HK-2 (cell line): ENCODE data around the gene RNF111.
"Not testable (repeated sequence)": the region's sequence is repeated elsewhere in the genome, so short reads cannot be mapped to it uniquely, and the experiment has no call there.

Source experiments
- DNase-seq: peaks from one replicate; pipeline ENCODE4 v3.0.0-alpha.2; 2018; ENCODE audit not compliant: unreplicated experiment

RNF111 gene

DNA sequence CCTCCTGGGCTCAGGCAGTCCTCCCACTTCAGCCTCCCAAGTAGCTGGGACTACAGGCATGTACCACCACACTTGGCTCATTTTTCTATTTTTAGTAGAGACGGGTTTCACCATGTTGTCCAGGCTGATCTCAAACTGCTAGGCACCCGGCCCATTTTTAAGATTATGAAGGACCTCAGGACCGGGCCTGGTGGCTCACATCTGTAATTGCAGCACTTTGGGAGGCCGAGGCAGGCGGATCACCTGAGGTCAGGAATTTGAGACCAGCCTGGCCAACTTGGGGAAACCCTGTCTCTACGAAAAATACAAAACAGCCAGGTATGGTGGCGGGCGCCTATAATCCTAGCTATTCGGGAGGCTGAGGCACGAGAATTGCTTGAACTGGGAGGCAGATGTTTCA is 12.8 kb downstream of the RNF111 start:
- DNase-seq, result not testable (repeated sequence)

DNA sequence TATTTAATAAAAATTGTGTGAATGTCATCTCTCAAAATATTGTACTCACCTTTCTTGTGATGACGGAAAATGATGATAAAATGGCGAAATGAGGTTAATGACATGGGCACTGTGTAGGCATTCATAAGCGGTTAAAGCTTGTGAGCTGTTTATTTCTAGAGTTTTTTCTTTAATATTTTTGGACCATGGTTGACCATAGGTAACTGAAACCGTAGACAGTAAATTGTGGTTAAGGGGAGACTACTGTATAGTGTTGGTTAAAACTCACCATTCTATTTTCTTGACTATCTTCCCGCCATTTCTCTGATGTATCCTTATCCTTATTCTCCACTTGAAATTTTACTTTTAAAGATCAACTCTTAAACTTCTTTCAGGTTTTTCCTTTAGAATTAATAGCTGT is 14.5 kb downstream of the RNF111 start:
- no peak for DNase-seq

DNA sequence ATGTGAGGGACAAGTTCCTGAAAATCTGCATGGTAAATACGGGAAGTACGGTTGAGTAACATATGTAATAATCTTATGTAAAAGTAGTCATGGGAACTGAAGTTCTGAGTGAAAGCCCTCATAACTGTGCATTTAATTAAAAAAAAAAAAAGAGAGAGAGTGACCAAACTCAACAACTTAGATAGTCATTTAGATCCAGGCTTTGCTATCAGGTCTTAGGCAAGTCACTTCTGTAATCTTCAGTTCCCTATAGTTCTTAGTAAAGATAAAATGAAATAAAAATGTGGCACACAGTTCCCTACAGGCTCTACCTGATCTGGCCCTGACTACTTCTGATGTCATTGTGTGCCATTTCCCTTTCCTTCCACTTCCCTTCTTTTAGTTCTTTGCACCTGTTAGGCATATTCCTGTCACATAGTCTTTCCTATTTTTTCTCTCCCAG is 15.0 kb downstream of the RNF111 start:
- DNase-seq, result no peak

DNA sequence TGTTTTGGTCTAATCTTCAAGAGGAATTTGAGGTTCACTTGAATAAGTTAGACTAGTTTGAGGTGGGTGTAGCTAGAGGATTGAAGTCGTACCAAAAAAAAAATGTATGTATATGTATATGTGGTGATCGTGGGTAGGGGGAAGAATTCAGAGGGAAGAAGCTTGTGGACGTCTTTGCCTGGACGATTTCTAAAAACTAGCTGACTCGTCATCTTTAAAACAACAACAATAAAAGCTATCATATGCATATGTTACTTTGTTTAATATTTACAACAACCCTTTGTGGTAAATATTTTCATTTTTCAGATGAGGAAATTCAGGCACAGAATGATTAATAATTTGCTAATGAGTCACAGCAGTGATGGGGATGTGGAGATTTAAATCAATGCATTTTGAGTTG is 18.1 kb downstream of the RNF111 start:
- DNase-seq, result no peak

GRCh38 chr15:59008086-59008485 is 20.6 kb downstream of the RNF111 start:
- DNase-seq, result no peak

DNA sequence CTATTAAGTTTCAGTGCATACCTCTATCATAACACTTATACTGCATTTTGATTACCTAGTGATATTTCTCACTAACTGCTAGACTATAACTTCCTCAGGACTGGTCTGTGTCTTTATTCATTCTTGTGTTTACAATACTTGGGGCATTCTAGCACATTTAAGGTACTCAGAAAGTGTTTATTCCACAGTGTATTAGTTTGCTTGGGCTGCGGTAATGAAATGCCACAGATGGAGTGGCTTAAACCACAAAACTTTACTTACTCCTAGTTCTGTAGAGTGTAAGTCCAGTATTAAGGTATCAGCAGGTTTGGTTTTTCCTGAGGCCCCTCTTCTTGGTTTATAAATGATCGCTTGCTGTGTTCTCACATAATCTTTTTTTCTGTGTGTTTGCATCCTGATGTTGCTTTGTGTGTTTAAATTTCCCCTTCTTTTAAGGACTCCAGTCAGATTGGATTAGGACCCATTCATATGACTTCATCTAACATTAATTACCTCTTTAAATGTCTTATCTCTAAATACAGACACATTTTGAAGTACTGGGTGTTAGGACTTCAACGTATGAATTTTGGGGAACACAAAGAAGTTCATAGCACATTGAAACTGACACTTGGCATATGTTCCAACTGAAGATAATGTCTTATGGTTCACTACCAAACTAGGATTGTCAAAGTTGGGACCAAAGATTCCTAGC is 23.9 kb downstream of the RNF111 start:
- no peak for DNase-seq

DNA sequence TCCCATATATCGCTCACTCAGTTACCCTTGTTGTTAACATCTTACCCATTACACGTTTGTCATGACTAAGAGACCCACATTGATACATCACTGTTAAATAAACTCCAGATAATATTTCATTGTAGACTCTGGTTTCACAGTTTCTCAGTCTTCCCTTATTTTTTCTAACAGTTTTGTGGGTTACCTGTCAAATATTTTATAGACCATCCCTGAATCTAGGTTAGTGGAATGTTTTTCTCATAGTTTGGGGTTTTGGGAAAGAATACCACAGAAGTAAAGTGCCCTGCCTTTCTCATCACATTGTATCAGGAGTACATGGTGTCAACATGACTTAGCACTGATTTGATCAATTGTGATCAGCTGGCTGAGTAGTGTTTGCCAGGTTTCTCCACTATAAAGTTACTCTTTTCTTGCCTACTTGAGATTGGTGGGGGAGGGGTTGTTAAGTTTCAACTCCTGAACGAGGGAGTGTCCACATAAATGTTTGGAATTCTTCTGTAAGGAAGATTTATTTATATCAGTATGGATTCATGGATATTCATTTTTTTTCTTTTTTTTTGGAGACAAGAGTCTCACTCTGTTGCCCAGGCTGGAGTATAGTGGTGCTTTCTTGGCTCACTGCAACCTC is 25.9 kb downstream of the RNF111 start:
- DNase-seq, result no peak

- DNase-seq, result no peak
Observed at GRCh38 chr15:59014068-59014467, 26.6 kb downstream of the RNF111 start.

DNA sequence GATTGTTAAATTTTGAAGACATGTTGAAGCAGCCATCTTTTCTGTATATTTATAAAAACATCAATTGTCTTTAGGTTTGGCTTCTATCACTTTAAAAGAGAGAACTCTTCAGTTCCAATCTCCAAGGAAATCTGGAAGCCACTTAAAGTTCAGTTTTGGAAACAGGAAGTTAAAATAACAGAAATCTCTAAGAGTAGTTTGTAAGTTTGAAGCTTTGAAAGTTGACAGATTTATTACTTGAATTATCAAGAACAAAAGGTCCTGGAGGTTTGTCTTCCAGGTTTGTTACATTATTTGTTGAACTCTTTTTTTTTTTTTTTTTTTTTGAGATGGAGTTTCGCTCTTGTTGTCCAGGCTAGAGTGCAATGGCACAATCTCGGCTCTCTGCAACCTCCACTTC is 30.0 kb downstream of the RNF111 start:
- DNase-seq, result no peak

GRCh38 chr15:59018833-59019232 is 31.4 kb downstream of the RNF111 start:
- DNase-seq, result no peak

- DNase-seq, result no peak
Observed at GRCh38 chr15:59020322-59020721, 32.9 kb downstream of the RNF111 start.

GRCh38 chr15:59022188-59022587 is 34.7 kb downstream of the RNF111 start:
- DNase-seq, result no peak

DNA sequence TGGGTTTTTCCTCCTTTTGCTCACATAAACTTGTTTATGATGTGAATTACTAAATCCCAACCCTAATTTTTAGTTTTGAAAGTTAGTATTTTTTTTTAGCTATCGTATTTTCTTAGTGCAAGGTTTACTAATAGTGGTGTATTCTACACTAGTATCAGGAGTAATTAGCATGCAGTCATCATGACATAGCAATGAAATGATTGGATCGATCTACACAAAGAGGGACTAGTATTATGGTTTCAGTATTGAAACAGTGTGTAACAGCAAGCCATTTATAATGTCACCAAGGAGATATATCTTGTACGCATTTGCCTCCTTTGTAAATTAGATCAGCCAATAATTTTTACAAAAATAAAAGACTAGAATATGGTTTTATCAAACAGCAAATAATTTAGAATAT is 38.7 kb downstream of the RNF111 start:
- DNase-seq, result no peak

DNA sequence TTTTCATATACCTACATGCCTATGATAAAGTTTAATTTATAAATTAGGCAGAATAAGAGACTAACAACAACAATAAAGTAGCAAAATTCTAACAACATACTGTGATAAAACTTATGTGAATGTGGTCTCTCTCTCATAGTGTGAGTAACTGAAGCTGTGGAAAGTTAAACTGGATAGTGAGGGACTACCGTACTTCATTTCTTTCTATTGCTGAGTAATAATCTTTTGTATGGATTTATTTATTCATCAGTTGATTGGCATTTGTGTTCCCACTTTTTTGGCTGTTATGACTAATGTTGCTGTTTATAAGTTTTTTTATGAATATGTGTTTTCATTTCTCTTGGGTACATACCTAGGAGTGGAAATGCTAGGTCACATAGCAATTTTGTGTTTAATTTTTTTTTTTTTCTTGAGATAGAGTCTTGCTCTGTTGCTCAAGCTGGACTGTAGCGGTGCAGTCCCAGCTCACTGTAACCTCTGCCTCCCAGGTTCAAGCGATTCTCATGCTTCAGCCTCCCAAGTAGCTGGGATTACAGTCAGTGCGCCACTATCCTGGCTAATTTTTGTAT is 41.0 kb downstream of the RNF111 start:
- DNase-seq, result no peak

- no peak for DNase-seq
Observed at GRCh38 chr15:59029554-59029953, 42.1 kb downstream of the RNF111 start.

GRCh38 chr15:59035201-59035600 is 47.7 kb downstream of the RNF111 start:
- no peak for DNase-seq

DNA sequence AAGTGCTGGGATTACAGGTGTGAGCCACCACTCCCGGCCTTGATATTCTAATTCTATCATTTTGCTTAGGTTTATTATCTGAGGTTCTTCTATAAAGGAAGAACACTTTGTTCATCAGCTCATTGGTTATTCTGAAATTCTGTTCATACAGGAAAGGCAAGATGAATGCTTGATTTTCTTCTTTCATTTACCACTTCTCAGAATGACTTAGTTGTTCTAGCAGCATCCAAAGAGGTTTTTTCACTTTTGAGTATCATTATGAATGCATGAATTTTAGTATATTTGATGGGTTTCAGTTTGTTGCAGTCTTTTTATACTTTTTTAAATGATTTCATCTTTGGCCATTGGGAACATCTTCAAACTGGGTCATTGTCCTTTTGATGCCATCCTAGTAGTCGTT is 51.8 kb downstream of the RNF111 start:
- DNase-seq, result no peak

- DNase-seq, result no peak
Observed at GRCh38 chr15:59042041-59042440, 54.6 kb downstream of the RNF111 start.

DNA sequence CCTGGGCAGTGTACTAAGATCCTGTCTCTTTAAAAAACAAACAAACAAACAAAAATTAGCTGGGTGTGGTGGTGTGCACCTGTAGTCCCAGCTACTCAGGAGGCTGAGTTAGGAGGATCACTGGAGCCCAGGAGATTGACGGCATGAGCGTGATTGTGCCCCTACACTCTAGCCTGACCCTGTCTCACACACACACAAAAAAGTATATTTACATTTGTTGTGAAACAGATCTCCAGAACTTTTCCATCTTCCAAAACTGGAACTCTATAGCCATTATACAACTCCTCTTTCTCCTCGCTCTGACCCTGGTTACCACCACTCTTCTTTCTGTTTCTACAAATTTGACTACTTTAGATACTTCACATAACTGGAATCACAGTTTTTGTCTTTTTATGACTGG is 61.4 kb downstream of the RNF111 start:
- DNase-seq, result no peak

DNA sequence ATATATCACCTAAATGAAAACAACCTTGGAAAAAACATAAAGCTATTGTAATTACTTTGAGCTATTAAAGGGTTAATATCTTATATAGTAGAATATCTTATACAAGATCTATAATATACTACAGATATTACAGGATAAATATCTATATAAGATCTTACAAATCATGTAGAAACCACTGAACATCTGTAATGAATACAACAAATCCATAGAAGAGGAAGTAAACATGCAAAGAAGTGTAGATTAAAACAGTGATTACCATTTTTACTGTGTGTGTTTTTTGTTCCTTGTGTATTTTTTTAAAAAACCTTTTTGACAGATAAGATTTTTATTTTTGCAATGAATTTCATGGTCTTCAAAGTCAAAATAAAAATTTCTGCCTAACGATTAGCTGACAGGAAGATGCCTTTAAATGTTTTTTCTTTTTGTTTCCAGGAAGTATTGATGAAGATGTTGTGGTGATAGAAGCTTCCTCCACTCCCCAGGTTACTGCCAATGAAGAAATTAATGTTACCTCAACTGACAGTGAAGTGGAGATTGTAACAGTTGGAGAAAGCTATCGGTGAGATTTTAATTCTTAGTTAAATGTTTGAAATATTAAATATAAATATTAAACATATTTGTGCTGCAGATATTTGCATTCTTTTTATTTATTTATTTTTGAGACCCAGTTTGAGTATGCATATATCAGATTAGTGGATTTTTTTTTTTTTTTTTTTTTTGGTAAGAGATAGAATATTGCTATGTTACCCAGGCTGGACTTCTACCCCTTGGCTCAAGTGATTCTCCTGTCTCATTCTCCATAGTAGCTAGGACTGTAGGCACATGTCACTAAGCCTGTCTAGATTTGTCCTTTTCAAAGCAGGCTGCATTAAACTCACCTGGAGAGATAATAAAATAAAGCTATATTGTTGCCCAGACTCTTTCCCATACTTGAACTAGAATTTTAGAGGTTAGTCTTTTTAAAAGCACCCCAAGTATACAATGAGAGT is 64.7 kb downstream of the RNF111 start:
- DNase-seq, result no peak

DNA sequence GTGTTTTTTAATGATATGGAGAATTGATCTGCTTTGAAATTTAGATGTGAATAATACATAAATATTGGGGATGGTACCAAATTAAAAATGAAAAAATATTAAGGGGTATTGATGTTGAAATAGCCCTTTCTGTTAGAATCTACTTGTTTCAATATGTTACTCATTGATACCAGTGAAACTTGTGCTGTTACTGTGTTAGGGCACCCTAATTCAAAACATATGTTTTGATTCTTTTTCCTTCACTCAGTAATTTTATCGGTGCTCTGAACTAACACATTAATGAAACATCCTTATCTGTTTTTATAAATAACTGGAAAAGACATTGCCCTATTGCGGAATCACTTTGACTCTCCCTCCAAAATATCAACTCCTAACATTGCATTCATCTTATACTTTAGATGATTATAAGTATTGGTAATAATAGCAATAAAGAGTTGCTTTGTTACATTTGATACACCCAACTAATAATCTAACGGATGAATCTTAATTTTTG is 65.5 kb downstream of the RNF111 start:
- DNase-seq, result no peak

GRCh38 chr15:59053482-59053881 is 66.0 kb downstream of the RNF111 start:
- DNase-seq, result no peak
